Ishikawa (cell line): ENCODE measurements around the gene AMZ1.

ENCODE experiments used
- CEBPB ChIP-seq: IDR thresholded peaks from 2 replicates; pipeline ENCODE4 v1.6.1; 2012
- CREB1 ChIP-seq: IDR thresholded peaks from 2 replicates; pipeline ENCODE4 v1.6.1; 2012; ENCODE audit warnings: low read depth
- EGR1 ChIP-seq: IDR thresholded peaks from 2 replicates; pipeline ENCODE4 v1.6.1; 2012
- EP300 ChIP-seq: IDR thresholded peaks from 2 replicates; pipeline ENCODE4 v1.6.1; 2012; ENCODE audit warnings: borderline replicate concordance
- FOXM1 ChIP-seq: IDR thresholded peaks from 2 replicates; pipeline ENCODE4 v1.6.1; 2012; ENCODE audit warnings: low read depth, borderline replicate concordance
- MAX ChIP-seq: IDR thresholded peaks from 2 replicates; pipeline ENCODE4 v1.6.1; 2012
- NFIC ChIP-seq: IDR thresholded peaks from 2 replicates; pipeline ENCODE4 v1.6.1; 2012
- RAD21 ChIP-seq: IDR thresholded peaks from 2 replicates; pipeline ENCODE4 v1.6.1; 2012; ENCODE audit warnings: low read depth
- TAF1 ChIP-seq: IDR thresholded peaks from 2 replicates; pipeline ENCODE4 v1.6.1; 2012; ENCODE audit warnings: low read depth, mild to moderate bottlenecking
- TCF12 ChIP-seq: IDR thresholded peaks from 2 replicates; pipeline ENCODE4 v1.6.1; 2012; ENCODE audit warnings: low read depth
- TEAD4 ChIP-seq: IDR thresholded peaks from 2 replicates; pipeline ENCODE4 v1.6.1; 2012
- YY1 ChIP-seq: IDR thresholded peaks from 2 replicates; pipeline ENCODE4 v1.6.1; 2012; ENCODE audit warnings: low read depth
- ZBTB7A ChIP-seq: IDR thresholded peaks from 2 replicates; pipeline ENCODE4 v1.6.1; 2012; ENCODE audit warnings: low read depth
- TF ChIP-seq, protein P1 (sequence below): IDR thresholded peaks from 2 replicates; pipeline ENCODE4 v1.6.1; 2012
- TF ChIP-seq, protein P2 (sequence below): IDR thresholded peaks from 2 replicates; pipeline ENCODE4 v1.6.1; 2012; ENCODE audit warnings: low read depth, mild to moderate bottlenecking

AMZ1 gene

DNA sequence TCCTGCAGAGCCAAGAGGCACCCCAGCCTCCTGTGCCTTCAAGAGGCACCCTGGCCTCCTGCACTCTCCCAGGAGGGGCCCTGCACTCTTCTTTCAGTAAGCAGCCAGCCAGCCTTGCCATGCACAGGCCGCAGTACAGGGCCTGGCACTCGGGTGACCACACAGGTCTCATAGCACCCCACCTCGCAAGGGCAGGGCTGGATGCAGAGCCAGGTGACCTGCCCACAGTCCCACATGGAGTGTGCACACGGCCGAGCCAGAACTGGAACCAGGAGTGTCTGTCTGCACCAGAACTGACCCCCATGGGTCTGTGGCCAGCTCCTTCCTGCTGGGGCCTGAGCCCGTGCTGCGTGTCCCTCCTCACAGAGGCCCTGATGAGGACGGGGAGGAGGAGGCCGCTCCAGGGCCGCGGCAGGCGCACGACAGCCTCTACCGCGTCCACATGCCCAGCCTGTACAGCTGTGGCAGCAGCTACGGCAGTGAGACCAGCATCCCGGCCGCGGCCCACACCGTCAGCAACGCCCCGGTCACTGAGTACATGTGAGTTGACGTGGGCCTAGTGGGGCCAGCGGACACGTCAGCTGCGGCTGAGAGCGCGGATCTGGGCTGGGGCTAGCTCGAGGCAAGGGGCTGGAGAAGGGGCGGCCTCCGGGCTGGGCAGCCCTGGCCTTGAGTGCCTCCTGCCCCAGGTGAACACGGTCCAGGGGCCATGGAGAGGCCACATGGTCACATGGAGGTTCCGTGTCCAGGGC lies 29.9 kb upstream of the AMZ1 start:
- no peak for TF ChIP-seq ZBTB7A
- no peak for TF ChIP-seq EGR1
- TF ChIP-seq, protein P1, sequence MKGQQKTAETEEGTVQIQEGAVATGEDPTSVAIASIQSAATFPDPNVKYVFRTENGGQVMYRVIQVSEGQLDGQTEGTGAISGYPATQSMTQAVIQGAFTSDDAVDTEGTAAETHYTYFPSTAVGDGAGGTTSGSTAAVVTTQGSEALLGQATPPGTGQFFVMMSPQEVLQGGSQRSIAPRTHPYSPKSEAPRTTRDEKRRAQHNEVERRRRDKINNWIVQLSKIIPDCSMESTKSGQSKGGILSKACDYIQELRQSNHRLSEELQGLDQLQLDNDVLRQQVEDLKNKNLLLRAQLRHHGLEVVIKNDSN, result no peak
- no peak for TF ChIP-seq TCF12
- no peak for TF ChIP-seq TEAD4
- TF ChIP-seq MAX, result no peak

DNA sequence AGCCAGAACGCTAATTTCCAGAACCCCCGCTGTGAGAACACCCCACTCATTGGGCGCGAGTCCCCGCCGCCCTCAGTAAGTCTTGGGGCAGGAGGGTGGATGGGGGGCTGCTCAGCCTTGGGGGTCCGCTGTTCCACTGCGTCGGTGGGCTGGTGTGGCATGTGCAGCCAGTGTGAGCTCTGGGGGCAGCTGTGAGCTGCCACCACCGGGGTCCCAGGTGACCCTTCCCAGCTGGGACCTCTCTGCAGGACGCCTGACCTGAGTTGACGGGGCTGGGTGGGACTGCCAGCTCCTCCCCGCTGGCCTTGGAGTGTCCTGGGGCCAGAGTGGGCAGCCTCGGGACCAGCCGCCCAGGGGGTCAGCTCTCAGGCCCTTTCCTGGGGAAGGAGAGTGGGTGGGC lies 29.1 kb upstream of the AMZ1 start:
- TF ChIP-seq ZBTB7A, result no peak
- no peak for TF ChIP-seq CEBPB
- no peak for TF ChIP-seq EGR1
- no peak for TF ChIP-seq TEAD4
- TF ChIP-seq, protein P2, sequence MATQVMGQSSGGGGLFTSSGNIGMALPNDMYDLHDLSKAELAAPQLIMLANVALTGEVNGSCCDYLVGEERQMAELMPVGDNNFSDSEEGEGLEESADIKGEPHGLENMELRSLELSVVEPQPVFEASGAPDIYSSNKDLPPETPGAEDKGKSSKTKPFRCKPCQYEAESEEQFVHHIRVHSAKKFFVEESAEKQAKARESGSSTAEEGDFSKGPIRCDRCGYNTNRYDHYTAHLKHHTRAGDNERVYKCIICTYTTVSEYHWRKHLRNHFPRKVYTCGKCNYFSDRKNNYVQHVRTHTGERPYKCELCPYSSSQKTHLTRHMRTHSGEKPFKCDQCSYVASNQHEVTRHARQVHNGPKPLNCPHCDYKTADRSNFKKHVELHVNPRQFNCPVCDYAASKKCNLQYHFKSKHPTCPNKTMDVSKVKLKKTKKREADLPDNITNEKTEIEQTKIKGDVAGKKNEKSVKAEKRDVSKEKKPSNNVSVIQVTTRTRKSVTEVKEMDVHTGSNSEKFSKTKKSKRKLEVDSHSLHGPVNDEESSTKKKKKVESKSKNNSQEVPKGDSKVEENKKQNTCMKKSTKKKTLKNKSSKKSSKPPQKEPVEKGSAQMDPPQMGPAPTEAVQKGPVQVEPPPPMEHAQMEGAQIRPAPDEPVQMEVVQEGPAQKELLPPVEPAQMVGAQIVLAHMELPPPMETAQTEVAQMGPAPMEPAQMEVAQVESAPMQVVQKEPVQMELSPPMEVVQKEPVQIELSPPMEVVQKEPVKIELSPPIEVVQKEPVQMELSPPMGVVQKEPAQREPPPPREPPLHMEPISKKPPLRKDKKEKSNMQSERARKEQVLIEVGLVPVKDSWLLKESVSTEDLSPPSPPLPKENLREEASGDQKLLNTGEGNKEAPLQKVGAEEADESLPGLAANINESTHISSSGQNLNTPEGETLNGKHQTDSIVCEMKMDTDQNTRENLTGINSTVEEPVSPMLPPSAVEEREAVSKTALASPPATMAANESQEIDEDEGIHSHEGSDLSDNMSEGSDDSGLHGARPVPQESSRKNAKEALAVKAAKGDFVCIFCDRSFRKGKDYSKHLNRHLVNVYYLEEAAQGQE, result no peak
- TF ChIP-seq FOXM1, result no peak
- TF ChIP-seq EP300, result no peak
- no peak for TF ChIP-seq NFIC
- no peak for TF ChIP-seq TCF12
- no peak for TF ChIP-seq CREB1
- TF ChIP-seq, protein P1, result no peak
- TF ChIP-seq YY1, result no peak
- TF ChIP-seq RAD21, result no peak

- TF ChIP-seq YY1, result no peak
- TF ChIP-seq EP300, result no peak
- TF ChIP-seq MAX, result no peak
- TF ChIP-seq TAF1, result no peak
- no peak for TF ChIP-seq EGR1
- no peak for TF ChIP-seq FOXM1
- TF ChIP-seq CEBPB, result no peak
- no peak for TF ChIP-seq NFIC
- no peak for TF ChIP-seq TCF12
- TF ChIP-seq RAD21, result no peak
- TF ChIP-seq ZBTB7A, result no peak
- TF ChIP-seq, protein P1, result no peak
- no peak for TF ChIP-seq TEAD4
- TF ChIP-seq, protein P2, result no peak
- no peak for TF ChIP-seq CREB1
These were observed 28.2 kb upstream of the AMZ1 start for GRCh38 chr7:2659556-2660358.

DNA sequence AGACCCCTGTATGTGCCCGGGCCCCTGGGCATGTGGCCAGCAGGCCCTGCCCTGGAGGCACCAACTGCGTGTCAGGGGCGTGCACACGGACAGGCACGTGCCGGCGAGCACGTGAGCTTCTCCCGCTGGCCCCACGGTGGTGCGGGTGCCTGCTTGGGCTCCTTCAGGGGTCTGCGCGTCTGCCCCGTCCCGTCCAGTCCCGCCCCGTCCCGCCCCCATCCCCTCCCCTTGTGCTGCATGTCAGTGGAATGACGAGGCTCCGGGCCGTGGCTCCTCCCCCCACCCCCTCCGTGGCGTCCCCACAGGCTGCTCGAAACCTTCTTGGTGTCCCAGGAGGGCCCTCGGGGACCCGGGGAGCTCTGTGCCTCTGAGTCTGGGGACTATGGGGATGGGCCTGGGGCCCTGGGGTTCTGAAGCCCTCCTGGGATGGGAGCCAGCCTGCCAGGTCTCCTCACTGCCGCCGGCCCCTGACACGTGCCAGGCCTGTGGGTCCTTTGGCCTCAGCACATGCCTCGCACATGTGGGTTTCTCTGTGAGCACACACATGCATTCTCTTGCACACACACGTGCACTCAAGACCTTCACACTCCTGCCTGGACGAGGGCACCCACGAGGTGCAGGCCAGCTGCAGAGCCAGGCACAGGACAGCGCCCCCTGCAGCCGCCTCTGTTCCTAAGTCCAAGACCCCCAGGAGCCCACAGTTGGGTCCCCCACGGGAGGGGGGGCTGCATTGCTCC lies 27.5 kb upstream of the AMZ1 start:
- peak; percentile 57; the same call in 1 of the 2 replicates for TF ChIP-seq ZBTB7A
- TF ChIP-seq NFIC, result no peak
- no peak for TF ChIP-seq EP300
- TF ChIP-seq EGR1, result no peak
- TF ChIP-seq MAX, result no peak
- no peak for TF ChIP-seq CREB1
- TF ChIP-seq, protein P1, result no peak
